GM18909 (cell line): ENCODE results near the gene SLC35A1.
"Not testable (repeated sequence)": the region's sequence is repeated elsewhere in the genome, so short reads cannot be mapped to it uniquely, and the experiment has no call there.

Source experiments
- ATAC-seq: cut with Tn5 transposase; IDR thresholded peaks from one replicate; pipeline ENCODE4 v1.9.1; 2021; ENCODE audit warnings: mild to moderate bottlenecking; ENCODE audit not compliant: unreplicated experiment, poor library complexity

Gene SLC35A1, protein sequence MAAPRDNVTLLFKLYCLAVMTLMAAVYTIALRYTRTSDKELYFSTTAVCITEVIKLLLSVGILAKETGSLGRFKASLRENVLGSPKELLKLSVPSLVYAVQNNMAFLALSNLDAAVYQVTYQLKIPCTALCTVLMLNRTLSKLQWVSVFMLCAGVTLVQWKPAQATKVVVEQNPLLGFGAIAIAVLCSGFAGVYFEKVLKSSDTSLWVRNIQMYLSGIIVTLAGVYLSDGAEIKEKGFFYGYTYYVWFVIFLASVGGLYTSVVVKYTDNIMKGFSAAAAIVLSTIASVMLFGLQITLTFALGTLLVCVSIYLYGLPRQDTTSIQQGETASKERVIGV

DNA sequence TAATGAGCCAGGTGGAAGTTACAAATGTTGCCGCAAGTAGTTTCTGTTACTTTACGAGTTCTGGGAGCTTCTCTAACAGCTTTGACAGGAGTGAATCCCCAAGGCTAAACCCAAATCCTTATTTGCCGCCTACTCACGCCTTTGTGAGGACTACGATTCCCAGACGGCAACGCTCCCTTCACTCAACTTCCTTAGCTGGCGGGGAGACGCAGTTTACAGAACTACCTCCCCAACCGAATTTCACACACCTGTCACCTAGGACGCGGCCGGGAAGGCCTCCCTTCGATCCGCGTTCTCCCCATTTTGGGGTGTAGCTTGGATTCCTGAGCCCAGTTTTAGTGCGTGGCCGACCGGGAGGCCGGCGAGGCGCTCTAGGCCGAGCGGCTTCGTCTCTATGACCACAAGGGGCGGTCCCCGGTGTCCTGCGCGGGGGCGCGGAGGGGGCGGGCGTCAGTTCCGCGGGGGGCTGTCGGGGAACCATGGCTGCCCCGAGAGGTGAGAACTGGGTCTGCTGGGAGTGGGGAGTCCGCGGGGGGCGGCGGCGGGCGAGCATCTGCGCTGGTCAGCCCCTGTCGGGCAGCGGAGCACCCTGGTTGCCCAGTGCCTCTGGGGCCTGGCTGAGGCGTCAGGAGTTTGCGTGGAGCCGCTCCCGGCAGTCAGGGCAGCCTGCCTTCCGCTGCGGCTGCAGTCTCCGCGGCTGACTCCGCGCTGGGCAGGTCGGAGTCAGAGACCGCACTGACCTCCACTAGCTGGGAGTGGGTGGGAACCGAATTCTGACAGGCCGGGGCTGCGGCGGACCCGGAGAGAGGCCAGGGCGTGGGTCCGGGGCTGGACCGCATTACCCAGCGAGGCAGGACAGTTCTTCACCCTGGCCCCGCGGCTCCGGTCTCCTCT, at the start of gene SLC35A1:
Gene SLC35A1, plus strand, starts transcription at position 450 of the 894 bp plus-strand sequence. Its CDS starts 30 bp downstream, at position 480.
- ATAC-seq: peak; percentile 97

DNA sequence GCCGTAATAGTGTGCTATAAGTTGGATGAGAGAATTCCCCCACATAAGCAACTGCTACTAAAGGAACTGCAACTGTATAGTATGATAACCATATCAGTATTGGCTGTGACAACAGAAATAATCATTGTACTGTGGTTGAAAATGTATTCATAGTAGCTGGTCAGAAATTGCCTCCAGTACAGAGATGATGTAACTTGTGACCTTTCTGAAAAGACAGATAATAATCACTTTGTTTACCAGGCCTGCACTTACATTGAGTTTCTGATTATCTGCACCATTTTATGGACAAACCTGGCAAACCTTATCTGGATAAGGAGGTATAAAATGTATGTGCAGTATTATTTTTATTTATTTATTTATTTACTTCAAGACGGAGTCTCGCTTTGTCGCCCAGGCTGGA, 46.0 kb upstream of the SLC35A1 start:
- ATAC-seq: no peak

DNA sequence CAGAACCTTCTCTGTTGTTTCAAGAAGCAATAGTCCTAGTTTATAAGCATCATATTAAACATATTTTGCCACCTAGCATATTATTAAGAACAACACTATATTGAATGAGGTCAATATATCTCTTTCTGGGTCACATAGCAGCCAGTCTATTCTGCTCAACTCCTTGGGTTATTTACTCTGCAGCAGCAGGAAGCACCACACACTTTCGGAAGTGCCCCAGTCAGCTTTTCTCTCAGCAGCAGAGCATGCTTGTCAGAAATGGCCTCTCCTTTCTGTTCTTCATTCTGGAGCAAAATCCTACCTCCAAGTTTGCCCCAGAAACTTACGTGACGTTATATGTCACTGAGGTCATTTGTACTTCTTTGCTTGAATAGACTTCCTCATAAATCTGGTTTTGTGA, 42.3 kb upstream of the SLC35A1 start:
- ATAC-seq: no peak

DNA sequence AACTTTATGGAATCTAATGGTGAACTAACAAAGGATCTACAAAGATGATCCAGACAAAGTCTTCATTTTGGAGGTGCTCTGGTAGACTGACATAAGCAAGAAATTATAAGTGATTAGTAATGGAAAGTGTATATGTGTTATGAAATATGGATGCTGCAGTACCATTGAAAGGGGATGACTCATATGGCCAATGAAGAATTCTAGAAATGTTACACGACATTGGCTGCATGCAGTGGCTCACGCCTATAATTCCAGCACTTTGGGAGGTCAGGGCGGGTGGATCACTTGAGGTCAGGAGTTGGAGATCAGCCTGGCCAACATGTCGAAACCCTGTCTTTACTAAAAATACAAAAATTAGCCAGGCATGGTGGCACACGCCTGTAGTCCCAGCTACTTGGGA, 41.5 kb upstream of the SLC35A1 start:
- ATAC-seq: no peak

DNA sequence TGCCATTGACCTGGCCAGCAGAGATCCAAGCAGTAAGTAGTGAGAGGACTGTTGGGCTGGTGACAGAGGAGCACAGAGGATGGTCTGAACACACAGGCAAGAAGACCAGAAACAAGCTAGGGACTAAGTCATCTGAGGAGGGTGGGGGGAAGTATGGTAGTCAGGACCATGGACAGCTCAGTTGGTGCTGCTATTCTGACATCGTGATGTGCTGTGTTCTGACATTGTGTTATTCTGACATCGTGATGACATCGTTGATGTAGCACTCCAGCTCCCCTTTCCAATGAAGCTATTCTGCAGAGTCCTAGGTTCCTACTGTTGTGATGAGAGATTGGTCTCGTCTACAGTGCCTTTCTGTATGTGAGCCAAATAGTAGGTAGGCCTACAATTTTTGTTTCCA, 36.3 kb upstream of the SLC35A1 start:
- no peak for ATAC-seq

DNA sequence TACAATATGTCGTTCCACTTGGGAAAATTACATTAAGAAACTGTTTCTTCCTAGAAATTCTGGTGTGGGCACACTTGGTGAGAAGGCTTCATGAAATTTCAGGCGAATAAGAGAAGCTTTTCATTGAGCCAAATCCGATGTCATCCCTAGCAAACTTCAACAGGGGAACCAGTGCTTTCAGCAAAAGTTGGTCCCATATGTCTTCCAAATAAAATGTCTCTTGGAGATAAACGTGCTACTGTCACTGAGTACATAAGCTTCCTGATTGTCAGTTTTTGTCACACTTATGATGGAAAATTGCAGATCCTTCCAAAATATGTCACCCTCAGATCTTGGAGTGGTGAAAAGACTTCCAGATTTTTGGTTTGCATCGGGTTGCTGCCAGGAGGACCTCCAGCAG, 31.1 kb upstream of the SLC35A1 start:
- ATAC-seq: no peak

DNA sequence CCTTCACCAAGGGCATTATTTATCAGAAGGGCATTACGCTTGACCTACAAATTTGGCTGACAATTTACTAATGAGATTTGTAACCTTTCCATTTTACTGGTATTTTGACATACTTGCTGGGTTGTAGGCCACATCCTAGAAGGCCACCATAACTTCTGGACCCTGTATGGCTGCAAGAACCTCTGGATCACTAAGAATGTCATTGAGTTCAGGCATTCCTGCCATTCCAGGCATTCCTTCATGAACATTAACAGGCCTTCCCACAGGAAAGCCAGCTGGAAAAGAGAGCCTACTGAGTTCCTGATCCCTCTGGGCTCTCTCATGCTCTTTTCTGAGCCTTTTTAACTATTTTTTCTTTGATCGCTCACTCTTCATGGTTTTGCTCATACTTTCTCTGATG, 28.4 kb upstream of the SLC35A1 start:
- ATAC-seq: no peak

DNA sequence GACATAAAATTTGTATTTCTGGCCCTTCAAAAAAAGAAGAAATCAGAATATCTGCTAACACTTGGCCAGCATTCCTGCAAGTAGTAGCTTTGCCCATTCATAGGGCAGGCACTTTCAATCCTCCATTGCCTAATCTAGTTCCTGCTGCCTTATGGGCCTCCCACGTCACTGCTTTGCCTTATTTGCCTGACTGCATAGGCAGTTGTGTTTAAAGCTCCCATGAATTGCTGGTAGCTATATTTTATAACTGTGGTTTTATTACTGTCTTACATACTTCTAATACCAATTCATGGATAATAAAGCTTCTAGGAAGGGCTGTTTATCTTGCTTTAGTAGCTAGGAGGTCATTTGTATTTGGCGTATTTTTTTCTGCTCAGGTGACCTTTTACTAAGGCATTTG, 7.7 kb upstream of the SLC35A1 start:
- no peak for ATAC-seq

DNA sequence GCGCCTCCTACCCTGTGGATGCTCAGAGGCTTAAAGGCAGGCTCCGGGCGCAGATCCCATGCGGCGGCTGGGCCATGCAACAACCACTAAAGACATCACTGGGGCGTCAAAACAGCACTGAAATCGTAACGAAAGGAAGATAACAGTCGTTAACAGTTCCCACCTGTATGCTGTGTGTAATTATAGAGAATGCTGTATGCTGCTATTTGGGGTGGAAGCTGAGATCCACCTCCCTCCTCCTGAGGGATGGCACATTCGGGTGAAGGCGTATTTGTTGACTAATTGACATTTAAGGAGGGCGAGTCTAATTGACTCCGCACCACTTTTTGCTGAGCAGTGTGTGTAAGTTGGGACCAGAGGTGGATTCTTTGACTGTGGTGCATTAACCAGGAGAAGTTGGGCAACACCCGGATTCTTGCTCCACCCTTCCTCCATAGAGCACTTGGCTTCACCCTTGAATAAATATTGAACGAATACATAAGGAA, 687 bp downstream of the SLC35A1 start:
- ATAC-seq: peak; percentile 76

DNA sequence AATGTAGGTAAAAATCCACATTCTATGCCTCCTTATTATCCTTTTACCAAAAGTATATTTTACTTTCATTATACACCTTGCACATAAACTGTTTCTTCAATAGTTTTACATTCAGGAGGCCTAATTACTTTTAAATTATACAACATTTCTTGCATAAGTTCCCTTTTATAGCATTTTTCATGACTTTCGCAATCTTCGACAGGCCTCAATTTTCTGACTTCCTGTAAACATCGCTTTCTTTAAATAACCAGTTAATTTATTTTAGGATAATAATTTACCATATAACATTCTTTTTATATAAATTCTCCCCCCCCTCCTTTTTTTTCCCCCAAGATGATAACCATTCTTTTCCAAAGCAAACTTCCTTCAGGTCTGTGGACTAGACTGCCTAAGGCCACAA, 9.2 kb downstream of the SLC35A1 start:
- no peak for ATAC-seq

DNA sequence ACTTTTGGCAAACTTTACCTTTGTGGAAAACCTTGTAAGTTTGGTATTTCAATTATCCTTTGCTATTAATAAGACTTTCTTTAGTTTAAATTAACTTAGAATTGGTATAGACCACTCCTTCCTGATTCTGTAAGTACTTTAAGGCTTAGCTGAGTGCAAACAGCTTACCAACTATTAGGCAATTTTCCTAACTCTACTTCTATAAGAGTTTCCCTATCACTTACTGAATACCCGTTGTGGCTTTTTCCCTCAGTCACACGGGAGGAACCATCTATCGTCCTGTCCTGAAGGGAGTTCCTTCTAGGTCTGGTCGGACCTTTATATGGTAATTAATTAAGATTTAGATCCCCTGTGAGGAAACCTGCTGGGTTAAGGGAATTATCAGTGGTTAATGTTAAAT, 9.6 kb downstream of the SLC35A1 start:
- ATAC-seq: no peak

DNA sequence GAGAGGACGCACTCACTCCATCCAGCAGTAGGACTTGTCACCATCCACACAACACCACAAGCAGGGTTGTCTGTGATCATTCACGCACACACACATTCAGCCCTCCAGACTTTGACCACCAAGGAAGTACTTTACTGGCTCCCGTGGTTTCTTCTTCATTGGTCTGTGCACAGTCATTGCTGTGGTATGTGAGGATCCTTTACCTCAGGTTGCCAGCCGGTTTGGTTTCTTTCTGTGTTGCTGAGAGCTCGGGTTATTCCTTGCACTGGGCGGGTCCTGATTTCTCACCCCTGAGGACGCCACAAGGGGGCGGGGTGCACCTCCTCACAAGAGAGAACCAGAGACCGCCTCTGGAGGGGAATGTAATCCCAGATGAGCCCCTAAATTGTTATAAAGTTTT, 11.2 kb downstream of the SLC35A1 start:
- ATAC-seq: no peak

DNA sequence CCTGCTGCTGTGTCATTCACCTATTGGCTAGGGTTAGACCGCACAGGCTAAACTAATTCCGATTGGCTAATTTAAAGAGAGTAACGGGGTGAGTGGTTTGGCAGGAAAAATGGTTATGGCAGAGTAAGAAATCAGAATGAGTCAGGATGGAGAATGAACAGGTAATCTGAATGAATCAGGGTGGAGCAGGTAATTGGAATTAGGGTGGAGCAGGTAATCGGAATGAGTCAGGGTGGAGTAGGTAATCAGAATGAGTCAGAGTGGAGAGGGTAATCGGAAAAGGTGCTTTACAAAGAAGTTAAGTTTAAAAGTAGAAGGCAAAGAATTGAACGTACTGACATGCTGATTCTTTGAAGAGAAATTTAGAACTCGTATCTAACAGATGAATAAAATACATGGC, 11.7 kb downstream of the SLC35A1 start:
- no peak for ATAC-seq

DNA sequence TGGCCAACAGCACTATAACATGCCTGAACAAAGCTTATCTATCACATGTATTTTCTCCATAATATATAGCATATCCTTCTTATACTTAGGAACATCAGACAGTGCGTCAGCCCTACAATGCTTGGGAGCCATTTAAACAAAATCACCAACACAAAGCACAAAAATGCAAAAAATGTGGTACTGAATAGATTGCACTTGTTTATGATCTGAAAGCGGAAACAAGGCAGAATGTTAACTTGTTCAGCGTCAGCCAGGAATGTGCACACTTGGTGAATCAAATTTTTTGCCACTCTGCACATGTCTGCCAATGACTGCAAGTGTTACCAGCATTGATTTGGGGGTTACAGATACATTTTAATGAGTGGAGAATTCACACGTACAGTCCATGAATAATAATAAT, 14.8 kb downstream of the SLC35A1 start:
- no peak for ATAC-seq

DNA sequence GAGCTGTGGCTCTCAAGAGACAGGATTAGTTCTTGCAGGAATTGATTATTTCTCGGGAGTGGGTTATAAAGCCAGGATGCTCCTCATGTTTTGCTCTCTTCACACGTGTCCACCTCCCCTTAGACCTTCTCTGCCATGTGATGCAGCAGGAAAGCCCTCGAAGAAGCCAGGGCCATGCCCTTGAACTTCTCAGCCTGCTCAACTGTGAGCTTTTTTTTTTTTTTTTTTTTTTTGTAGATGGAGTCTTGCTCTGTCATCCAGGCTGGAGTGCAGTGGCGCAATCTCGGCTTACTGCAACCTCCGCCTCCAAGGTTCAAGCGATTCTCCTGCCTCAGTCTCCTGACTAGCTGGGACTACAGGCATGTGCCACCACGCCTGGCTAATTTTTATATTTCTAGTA, 16.6 kb downstream of the SLC35A1 start:
- ATAC-seq: not testable (repeated sequence)

DNA sequence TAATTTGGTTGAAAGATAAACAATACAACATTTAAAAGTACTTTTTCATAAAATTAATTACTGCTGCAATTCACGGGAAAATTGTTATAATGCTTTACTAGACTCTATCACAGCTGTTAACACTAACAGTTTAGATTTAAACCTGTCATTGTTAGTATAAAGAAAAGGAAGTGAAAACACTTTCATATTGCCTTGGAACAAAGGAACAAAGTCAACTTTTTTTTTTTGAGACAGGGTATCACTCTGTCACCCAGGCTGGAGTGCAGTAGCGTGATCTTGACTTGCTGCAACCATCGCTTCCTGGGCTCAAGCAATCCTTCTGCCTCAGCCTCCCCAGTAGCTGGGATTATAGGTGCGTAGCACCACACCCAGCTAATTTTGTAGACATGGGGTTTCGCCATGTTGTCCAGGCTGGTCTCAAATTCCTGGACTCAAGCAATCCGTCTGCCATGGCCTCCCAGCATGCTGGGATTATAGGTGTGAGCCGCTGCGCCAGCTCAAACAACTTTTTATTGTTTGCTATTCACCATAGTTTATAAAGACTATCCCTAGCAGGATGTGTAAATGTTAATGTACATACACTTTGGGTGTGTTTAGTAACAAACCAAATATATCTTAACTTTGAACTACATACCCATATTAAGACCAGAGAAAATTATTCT, 22.1 kb downstream of the SLC35A1 start:
- peak; percentile 84 for ATAC-seq

DNA sequence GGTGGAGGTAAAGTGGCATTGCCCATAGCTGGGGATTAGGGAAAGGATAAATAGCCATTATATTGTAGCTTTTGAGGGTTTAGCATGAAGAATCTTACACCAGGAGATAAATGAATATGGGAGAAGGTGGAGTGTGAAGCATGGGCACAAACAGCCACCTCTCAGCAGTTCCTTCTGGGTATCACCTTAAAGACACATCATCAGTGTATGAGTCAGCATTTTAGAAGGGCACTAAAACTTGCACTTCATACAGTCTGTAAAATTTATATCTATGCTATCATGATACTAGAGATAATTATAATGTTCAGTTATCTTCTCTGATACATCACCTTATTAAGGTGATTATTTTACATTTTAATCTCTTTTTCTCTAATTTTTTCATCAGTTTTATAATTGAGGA, 25.3 kb downstream of the SLC35A1 start:
- no peak for ATAC-seq

DNA sequence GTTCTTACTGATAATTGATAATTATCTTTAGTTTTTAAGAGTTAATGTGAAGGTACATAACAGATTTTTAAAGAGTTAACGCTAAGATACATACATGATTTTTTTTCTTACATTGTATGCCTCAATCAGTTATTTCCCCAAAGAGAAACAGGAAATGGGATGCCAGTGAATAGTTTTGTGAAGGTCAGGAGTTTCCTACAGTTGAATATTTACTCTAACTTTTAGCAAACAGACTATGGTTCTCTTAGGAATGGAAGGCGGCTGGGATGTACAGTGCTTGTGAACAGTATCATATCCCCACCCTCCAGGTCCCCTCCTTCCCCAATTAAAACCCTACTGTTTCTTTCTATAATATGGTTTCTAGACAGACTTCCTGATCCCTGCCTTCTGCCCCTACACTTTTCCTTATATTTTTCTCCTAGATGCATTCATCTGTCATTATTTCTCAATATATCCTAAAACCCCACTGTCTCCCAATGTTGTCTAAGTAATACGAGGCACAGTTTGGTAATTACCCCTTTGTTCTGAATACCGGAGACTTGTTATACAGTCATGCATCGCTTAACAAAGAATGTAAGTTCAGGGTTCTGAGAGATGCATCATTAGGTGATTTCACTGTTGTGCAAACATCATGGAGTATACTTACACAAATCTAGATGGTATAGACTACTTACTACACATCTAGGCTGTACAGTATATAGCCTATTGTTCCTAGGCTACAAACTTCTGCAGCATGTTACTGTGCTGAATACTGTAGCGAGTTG, 29.2 kb downstream of the SLC35A1 start:
- ATAC-seq: no peak

DNA sequence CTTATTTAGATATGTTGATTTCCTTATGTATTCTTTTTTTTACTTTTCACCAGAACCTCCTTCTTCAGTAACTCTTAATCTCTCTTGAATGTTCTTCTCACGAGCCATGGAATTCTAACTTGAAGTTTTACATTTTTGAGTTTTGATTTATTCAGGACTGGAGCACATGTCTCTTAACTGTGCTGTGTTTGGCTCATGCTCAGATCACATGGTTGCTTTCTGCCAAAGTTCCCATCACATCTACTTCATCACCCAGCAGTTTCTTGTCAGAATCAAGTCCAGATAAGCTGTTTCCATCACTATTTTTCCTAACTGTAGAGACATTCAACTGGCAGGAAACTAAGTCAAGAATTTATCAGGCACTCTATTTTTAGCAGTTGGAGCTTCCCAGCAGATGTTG, 31.7 kb downstream of the SLC35A1 start:
- no peak for ATAC-seq

DNA sequence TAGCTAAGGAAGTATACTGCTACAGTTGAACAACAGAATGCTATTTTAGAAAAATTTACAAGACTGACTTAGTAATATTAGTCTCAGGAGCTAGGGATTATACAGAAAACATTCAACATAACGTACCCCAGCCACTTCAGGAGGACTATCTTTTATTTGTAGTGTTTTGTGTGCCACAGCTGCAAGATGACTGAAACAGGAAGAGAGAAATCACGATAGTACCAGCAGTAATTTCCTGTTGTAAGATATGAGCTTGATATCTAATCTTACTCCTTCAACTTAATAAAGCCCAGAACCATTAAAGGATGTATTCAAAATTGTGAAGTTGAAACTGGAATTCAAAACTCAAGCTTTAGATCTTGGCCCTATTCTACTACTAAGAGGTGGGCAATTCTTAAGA, 42.1 kb downstream of the SLC35A1 start:
- ATAC-seq: no peak
